NAMALWA (cell line): ENCODE data around the gene A1CF.
"Not testable (repeated sequence)": the region's sequence is repeated elsewhere in the genome, so short reads cannot be mapped to it uniquely, and the experiment has no call there.

ENCODE experiments used
- DNase-seq: peaks from one replicate; pipeline ENCODE4 v3.0.0-alpha.2; 2015; ENCODE audit warnings: low spot score

Gene A1CF, protein sequence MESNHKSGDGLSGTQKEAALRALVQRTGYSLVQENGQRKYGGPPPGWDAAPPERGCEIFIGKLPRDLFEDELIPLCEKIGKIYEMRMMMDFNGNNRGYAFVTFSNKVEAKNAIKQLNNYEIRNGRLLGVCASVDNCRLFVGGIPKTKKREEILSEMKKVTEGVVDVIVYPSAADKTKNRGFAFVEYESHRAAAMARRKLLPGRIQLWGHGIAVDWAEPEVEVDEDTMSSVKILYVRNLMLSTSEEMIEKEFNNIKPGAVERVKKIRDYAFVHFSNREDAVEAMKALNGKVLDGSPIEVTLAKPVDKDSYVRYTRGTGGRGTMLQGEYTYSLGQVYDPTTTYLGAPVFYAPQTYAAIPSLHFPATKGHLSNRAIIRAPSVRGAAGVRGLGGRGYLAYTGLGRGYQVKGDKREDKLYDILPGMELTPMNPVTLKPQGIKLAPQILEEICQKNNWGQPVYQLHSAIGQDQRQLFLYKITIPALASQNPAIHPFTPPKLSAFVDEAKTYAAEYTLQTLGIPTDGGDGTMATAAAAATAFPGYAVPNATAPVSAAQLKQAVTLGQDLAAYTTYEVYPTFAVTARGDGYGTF

DNA sequence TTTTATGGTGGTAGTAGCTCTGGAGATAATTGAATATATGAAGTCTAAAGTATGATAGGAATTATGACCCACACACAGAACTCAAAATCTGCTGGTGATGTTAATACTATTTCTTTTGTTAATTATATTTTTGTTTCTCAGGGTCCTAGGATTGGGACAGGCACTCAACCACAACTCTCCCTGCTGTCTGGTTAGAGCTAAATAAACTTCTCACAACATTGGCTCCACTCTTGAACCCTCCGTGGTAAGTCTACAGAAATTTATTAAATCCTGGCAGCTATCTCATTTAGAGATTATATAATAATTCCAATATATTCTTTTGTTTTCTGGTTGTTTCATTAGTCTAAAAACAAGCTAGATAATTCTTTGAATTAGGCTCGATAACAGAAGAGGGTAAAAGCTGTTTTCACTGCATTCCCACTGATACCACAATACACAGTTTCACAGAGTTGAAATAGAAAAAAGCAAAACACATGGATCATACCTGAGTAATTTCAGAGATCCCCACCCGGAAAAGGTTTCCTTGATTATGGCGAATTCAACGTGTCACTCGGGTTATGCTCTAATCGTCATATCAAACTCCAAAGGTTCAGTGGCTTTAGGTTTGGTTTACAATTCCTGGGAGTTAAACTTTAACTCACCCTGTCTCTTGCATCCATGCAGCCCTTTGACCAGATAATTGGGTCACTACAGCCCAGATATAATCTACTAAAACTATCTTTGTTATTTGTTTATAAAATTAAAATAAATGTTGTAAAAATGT lies at the start of gene A1CF:
TSS of gene A1CF (minus strand) at position 531 of the 763 bp plus-strand sequence. CDS start 25,687 bp downstream, outside the sequence.
- DNase-seq: no peak

DNA sequence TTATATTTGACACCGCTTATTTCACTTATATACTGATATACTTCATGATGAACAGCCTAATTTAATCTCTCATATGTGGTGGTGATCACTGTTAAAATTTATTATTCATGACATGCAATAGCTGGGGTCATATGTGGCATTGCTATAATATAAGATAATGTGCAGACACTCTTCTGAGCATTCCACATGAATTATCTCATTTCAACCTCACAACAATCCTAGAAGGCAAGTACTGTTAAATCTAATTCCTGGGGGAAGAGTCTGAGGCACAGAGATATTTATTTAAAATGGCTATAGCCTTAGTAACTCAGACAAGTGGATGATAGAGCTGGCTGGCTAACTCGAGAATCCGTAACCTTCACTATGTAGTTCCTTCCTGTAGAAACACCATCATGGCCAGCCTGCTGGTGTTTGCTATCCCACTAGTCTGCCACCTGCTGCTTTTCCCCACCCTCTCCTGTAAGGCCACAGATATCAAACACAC lies 46.6 kb upstream of the A1CF start:
- no peak for DNase-seq

DNA sequence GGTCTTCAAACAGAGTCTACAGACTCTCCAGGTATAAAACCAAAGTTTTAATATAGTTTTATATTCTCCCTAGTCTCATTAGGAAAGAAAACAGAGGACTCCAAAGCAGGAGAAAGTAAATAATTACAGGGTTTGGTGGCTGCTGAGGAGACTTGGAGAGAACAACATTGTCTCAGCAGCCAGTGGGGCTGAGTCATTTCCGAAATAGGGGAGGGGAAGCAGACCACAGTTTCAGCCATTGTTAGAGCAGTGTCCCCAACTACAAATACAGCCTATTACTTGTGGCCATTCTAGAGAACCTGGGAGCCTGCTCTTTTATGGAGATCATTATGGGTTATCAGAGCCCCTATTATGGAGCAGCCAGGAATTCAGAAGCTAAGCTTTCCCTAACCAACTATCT lies 44.2 kb upstream of the A1CF start:
- no peak for DNase-seq

DNA sequence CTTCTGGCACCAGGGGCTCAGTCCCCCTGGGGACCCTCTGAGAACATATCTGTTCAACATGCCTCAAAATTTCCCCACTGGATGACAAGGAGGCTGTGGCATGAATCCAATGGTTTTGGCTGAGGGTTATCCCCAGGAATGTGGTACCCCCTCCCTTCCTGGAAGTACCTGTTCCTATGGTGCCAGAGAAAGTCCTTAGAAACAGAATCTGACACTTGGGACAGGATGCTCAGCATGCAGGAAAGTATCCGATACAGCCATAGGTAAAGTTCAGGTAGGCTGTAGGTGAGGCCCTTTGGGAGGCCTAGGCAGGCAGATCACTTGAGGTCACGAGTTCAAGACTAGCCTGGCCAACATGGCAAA lies 42.7 kb upstream of the A1CF start:
- DNase-seq: no peak

DNA sequence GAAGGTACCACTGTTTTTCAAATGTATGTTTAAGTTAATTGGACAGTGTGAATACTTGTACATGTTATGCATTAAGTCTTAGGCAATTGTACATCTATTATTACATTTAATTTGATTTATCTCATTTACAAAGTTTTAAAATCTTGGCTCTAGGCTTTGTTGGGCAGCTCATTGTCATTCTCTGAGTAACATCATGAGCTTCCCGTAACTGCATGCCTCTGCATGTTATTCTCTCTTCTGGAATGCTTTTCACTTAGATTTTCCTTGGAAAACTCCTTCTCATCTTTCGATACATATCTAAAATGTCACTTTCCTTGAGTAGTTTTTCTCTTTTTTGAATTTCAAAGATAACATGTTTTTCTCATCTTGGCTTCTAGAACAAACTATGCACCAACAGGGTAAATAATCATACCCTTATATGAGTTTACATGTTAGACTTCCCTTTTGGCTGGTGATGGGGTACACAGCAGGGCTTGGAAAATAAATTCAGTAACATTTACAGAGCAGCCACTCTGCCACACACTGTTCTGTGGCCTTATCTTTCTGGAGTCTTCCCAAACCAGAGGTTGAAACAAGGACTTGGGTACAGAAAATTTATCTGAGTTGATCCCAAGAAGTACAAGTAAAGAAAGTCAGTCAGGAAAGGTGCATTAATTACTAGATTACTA lies 42.2 kb upstream of the A1CF start:
- DNase-seq: no peak

DNA sequence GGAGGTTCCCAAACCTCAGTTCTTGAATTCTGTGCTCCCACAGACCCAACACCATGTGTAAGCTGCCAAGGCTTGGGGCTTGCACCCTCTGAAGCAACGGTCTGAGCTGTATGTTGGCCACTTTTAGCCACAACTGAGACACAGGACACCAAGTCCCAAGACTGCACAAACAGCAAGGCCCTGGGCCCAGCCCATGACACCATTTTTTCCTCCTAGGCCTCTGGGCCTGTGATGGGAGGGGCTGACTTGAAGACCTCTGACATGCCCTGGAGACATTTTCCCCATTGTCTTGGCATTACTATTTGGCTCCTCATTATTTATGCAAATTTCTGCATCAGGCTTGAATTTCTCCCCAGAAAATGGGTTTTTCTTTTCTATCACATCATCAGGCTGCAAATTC lies 38.0 kb upstream of the A1CF start:
- not testable (repeated sequence) for DNase-seq

DNA sequence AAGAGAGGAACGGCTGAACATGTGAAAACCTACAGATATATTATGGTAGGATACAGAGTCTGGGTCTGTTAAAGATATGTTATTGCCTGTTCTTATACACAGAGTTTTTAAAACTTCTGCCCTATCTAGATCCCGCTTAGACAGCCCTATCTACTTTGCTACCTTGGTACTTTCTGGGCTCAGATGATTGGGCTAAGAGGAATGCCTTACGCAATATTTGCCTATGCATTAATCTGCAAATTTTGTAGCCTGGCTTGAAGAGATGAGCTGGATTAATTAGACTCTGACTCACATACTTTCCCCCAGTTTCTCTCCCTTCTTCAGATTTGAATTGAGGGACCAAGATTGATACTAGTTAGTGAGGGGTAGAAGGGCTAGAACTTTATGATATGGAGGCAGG lies 33.6 kb upstream of the A1CF start:
- no peak for DNase-seq

DNA sequence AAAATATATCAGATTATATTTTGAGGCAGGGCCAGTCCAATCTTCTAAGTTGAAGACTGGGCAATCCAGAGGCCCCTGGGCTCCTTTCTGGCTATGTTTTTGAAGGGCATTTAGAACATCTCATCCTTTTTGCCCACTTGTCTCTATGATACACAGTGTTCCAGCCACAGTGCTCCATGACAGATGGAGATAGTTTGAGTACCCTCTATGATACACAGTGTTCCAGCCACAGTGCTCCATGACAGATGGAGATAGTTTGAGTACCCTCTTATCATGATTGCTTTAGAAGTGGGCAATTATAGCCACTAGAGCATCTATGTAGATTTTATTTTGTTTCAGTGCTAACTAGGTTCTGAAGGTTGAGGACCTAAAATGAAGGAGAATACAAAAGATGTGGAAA lies 33.1 kb upstream of the A1CF start:
- no peak for DNase-seq

DNA sequence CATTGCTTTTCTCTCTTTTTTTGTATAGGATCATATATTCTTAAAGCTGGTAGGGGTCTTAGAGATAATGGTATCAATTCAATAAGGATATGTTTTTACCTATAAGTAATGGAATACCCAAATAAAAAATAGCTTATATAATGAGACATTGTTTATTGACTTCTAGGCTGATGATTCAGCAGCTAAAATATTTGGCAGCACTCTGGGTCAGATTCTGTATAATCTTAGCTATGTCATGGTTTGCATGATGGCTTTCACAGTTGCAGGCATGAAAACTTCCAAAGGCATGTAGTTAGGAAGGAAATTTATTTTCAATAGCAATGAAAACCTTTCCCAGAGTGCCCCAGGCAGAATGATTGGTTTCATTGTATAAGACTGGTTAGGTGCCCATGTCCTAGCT lies 32.1 kb upstream of the A1CF start:
- DNase-seq: no peak

DNA sequence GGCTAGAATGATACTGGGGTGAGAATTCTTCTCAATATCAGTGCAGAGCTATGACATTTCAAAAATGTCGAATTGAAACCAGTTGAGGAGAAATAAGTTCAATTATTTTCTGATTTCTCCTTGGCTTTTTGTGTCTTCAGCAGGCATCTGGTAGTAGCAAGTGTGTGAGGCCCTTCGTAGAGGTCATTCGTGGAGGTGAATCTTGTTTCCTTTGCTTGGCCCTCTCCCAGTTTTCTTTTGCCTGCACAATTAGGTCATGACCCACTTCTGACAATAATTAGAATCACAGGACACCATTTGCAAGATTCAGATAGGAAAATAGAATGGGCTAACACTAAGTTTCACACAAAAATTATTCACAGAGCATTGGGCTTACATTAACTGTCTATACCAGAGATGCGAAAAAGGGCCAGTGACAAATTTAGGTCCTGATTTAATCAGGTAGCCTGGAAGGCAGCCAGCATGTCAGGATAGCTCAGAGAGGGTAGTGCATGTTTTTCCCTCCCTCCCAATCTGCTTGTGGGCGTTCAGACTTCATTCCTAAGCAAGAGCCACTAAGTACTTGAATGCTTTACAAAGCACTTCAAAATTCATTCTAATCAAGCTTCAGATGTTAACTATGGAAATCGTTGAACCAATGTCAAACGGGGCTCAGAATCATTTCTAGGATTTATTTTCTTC lies 24.0 kb upstream of the A1CF start:
- DNase-seq: no peak

DNA sequence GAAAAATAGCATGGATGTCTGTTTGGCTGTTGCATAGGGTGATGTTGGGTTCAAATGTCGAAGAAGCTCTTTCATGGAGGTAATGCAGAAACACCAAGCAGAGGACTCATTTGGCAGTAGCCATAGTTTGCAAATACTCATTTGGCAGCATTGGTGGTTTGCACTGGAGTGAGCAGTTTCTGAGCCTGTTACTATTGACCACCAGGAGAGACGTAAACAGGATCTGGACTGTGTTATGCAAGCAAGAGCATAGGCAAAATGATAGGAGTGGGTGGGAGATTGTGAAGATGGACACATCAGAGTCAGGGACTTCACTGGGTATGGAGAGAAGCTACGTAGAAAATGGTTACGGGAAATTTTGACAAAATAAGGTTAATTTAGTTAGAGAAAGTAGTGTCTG lies 22.9 kb upstream of the A1CF start:
- no peak for DNase-seq

DNA sequence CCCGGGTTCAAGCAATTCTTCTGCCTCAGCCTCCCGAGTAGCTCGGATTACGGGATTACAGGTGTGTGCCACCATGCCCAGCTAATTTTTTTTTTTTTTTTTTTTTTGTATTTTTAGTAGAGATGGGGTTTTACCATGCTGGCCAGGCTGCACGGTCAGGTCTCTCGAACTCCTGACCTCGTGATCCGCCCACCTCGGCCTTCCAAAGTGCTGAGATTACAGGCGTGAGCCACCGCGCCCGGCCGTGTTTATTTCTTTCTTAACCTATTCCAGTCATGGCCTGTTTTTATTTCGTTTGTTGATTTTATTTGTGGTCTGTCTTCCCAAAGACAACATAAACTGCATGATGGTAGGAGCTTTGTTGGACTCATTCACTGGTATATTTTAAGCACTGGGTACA lies 20.4 kb upstream of the A1CF start:
- not testable (repeated sequence) for DNase-seq

DNA sequence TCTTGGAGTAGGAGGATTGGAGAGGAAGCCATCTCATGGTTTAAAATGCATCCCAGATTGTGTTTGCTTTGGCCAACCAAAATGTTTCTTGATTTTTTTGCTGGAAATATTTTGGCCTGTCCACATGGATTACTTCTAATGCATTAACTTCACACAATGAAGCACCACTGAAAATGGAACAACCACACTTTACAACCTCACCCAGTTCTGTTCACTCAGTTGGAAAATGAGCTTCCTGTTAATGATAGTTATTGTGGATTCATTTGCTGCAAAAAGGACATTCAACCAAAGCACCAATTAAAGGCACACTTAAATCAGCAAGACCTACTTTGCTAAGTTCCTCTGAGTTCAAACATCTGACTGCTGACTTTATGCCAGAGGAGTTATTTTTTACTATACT lies 11.3 kb upstream of the A1CF start:
- DNase-seq: no peak

DNA sequence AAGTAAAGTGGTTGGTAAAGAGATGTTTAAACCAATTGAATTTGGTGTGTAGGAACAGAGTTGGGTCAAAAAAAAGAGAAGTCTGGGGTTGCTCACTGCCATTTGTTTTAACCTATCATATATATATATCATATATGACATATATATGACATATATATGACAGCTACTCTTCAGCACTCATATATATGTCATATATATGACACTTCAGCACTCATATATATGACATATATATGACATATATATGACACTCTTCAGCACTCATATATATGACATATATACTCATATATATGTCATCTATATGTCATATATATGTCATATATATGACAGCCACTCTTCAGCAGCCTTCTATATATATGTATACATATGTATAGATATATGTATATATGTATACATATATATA lies 8.9 kb upstream of the A1CF start:
- DNase-seq: no peak

DNA sequence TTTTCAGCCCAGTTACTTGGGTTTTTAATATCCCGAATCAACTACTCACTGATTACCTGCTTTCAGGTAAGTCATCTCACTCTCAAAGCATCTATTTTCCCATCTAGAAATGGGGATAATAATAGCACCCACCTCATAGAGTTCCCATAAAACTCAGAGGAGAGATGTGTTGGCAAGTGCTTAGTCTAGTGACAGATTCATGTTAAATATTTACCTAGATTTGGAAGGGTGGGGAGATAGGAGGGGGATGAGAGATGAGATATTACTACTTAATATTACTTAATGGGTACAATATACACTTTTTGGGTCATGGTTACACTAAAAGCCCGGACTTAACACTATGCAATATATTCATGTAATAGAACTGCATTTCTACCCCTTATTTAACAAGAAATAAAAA lies 7.0 kb upstream of the A1CF start:
- no peak for DNase-seq

DNA sequence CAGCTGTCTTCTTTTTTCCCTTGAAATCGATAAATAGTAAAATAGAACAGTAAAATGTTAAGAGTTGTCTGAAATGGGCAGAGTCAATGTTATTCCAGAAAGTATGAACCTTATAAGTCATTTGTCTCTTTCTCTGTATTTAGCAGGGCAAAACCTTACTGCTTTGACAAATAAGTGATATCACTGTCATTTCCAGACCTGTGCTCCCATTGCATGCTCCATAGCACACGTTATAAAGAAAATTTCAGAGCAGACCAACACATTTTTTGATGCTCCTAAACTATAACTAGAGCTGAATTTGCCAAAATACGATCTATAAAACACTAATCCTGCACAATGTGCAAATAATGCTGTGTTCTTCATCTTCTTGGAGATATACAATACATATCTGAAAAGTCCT lies 1.1 kb downstream of the A1CF start:
- no peak for DNase-seq

DNA sequence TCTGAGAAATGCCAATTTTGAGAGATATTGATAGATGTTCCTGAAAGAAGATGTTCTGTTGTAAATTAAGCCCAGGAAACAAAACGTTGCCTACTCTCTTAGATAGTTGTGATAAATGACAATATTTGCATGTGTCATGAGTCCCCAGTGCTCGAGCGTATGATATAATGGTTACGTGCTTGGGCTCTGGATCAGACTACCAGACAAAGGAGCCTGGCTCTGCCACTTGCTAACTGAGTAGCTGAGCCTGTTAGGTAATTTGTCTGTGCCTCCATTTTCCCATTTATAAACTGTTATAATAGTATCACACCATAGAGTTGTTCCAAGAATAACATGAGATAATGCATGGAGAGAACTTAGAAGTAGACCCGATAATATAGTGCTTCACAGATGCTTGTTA lies 1.8 kb downstream of the A1CF start:
- no peak for DNase-seq

DNA sequence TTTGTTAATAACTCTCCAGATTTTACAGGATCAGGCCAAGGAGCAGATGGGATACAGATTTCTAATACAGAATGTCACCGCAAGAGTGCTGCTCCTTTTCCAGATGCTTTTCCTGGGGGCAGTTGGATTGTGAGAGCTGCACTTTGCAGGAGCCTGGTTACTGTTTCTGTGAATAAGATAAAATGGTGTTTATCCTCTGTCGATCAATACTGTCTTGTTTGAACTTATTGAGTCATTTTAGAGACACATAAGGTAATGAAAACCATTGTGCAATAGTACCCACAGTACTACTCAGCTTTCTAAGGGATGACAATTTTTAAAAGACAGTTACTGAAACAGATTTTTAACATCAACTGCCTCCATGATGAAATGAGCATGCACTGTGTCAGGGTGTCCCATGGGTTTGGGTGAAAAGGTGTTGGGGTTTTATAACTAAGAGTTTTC lies 2.9 kb downstream of the A1CF start:
- DNase-seq: no peak

DNA sequence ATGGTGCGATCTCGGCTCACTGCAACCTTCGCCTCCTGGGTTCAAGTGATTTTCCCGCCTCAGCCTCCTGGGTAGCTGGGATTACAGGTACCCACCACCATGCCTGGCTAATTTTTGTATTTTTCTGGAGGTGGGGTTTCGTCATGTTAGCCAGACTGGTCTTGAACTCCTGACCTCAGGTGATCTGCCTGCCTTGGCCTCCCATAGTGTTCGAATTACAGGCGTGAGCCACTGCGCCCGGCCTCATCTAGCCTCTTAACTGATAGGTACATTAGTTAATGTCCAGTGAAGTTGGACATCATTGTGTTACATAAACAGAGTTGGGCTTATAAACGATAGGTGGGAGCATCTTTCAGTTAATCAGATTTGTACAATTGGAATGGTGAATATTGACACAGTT lies 4.4 kb downstream of the A1CF start:
- not testable (repeated sequence) for DNase-seq

DNA sequence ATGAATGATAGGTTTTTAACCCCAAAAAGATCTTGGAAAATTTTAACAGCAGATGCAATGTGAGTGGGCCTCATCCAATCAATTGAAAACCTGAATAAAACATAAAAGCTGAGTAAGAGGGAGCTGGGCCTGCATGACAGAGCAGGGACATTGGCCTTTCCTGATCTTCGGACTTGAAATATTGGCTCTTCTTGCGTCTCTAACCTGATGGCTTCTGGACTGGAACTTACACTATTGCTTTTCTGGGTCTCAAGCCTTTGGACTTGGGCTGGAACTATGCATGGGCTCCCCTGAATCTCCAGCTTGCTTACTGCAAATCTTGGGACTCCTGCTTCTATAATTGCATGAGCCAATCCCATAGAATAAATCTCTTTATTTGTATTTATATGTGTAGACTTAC lies 9.0 kb downstream of the A1CF start:
- no peak for DNase-seq

DNA sequence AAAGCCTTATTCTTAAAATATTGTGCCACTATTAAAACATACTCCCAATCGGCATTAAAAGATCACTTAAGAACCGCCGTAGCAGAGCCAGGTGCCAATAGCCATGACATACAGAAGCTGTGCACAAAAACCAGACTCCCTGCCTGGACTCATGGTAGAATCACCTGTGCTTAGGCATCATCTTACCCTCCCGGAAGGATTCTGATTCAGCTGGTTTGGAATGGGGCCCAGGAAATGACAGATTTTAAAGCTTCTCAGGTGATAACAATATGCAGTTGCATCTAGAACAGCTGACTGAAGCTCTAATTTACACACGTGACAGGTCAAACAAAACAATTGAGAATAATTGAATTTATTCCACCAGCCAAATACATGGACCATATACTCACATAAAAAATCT lies 10.7 kb downstream of the A1CF start:
- no peak for DNase-seq

DNA sequence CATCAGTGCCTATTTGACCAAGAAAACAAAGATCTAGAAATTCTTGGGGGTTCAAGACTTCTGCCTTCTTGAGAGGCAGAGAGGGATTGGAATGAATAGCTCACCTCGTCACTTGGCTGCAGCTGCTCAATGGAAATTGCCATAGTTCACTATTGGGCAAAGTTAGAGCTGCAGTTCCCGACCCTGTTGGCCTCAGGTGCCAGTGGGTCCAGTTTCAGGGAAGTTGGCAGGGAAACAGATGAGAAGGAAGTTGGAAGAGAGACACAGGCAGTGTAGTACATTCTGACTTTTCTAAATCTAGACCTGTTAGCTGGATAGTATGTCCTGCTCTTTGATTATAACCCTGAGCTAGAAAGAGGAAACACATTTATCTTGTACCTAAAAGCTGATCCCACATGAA lies 19.1 kb downstream of the A1CF start:
- no peak for DNase-seq
